NB4 (cell line): Measurements from ENCODE around the gene SUCLG2.

Experiments
- DNase-seq: peaks from one replicate; pipeline ENCODE4 v3.0.0; 2010; ENCODE audit warnings: low read depth
- H3K4me3 ChIP-seq: one replicate; pipeline ENCODE4 v1.5.1; 2011; ENCODE audit warnings: mild to moderate bottlenecking, low read depth, low read length, moderate library complexity
- MYC ChIP-seq: IDR thresholded peaks from 2 replicates; pipeline ENCODE4 v1.6.1; 2011; ENCODE audit warnings: low read depth, low read length
- POLR2A ChIP-seq: IDR thresholded peaks from 2 replicates; pipeline ENCODE4 v1.6.1; 2011; ENCODE audit warnings: mild to moderate bottlenecking; ENCODE audit not compliant: insufficient read length; ENCODE audit errors: extremely low read depth
- TF ChIP-seq, protein P1 (sequence below): IDR thresholded peaks from 2 replicates; pipeline ENCODE4 v1.6.1; 2011; ENCODE audit warnings: low read depth, low read length
- TF ChIP-seq, protein P2 (sequence below): IDR thresholded peaks from one replicate; pipeline ENCODE4 v1.5.1; 2012; ENCODE audit warnings: low read depth, low read length

Gene SUCLG2

DNA sequence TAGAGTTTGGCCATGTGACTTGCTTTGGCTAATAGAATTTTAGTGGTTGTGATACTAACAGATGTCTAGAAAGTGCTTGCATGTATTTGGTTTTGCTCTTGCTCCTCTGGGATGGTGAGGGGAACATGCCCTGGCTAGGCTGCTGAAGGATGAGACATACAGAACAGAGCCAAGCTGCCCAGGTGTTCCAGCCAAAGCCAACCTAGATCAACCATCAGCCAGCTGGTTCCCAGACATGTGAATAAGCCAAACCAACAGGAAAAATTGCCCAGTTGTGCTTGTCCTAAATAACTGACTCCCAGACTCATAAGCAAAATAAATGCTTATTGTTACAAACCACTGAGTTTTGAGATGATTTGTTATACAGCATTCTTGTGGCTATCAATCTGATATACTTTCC lies 292.6 kb downstream of the SUCLG2 start:
- no peak overlapping the region for H3K4me3 ChIP-seq
- DNase-seq = no peak
- TF ChIP-seq, protein P1, sequence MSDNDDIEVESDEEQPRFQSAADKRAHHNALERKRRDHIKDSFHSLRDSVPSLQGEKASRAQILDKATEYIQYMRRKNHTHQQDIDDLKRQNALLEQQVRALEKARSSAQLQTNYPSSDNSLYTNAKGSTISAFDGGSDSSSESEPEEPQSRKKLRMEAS = no peak
- TF ChIP-seq, protein P2, sequence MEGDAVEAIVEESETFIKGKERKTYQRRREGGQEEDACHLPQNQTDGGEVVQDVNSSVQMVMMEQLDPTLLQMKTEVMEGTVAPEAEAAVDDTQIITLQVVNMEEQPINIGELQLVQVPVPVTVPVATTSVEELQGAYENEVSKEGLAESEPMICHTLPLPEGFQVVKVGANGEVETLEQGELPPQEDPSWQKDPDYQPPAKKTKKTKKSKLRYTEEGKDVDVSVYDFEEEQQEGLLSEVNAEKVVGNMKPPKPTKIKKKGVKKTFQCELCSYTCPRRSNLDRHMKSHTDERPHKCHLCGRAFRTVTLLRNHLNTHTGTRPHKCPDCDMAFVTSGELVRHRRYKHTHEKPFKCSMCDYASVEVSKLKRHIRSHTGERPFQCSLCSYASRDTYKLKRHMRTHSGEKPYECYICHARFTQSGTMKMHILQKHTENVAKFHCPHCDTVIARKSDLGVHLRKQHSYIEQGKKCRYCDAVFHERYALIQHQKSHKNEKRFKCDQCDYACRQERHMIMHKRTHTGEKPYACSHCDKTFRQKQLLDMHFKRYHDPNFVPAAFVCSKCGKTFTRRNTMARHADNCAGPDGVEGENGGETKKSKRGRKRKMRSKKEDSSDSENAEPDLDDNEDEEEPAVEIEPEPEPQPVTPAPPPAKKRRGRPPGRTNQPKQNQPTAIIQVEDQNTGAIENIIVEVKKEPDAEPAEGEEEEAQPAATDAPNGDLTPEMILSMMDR = no peak
- TF ChIP-seq MYC (no peak), POLR2A (no peak)

GRCh38 chr3:67361323-67361722 lies 293.1 kb downstream of the SUCLG2 start:
- DNase-seq = no peak
- TF ChIP-seq MYC (no peak), POLR2A (no peak)
- TF ChIP-seq, protein P2 = no peak
- TF ChIP-seq, protein P1 = no peak

DNA sequence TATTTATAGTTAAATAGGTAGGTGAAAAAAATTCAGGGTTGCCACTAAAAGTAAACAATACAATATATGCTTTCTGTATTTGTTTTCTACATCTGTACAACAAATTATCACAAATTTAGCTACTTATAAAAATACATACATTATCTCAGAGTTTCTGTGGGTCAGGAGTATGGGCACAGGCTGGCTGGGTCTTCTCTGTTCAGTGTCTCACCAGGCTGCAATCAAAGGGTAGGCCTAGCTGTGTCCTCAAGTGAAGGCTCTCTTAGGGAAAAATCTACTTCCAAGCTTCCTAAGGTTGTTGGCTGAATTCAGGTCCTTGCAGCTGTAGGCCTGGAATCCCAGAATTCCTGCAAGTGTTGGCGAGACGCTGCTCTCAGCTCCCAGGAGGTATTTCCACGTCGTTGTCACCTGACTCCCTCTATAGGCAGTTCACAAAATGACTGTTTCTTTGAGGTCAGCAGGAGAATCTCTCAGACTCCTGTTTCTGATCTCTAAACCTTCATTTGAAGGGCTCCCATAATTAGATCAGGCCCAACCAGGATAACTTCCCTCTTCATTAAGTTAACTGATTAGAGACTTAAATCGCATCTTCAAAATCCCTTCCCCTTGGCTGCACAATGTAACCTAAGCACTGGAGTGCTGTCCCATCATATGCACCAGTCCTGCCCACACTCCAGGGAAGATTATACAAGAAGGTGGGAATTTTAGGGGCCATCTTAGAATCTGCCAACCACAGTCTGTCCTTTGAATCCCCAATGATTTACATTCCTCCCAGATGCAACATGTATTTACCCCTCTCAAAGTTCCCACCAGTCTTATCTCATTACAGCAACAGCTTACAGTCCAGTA lies 296.6 kb downstream of the SUCLG2 start:
- peak; percentile 12 for DNase-seq
- H3K4me3 ChIP-seq = no peak overlapping the region

More at GRCh38 chr3:67361323-67361722, 293.1 kb downstream of the SUCLG2 start:
- H3K4me3 ChIP-seq = no peak overlapping the region

GRCh38 chr3:67349551-67350174 lies 304.7 kb downstream of the SUCLG2 start:
- no peak for DNase-seq
- no peak overlapping the region for H3K4me3 ChIP-seq
- TF ChIP-seq MYC = no peak
- TF ChIP-seq, protein P2 = no peak
- TF ChIP-seq, protein P1 = no peak
- TF ChIP-seq POLR2A = no peak

More for the DNA sequence above, 296.6 kb downstream of the SUCLG2 start:
- TF ChIP-seq, protein P1 = no peak
- no peak for TF ChIP-seq MYC
- TF ChIP-seq, protein P2 = peak; percentile 21
- no peak for TF ChIP-seq POLR2A

DNA sequence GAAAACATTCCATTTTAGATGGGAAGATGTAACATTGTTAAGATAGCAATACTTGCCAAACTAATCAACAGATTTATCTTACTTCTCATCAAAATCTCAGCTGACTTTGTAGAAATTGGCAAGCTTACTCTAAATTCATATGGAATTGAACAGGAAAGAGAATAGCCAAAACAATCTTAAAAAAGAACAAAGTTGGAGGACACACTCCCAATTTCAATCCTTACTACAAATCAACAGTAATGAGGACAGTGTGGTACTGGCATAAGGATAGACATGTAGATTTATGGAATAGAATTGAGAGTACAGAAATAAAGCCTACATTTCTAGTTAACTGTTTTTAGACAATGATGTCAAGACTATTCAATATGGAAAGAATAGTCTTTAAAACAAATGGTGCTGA lies 308.3 kb downstream of the SUCLG2 start:
- H3K4me3 ChIP-seq = no peak overlapping the region
- DNase-seq = no peak
- TF ChIP-seq MYC (no peak), POLR2A (no peak)
- TF ChIP-seq, protein P2 = no peak
- TF ChIP-seq, protein P1 = no peak
